ENCODE data around the gene FOXG1.

The FOXG1 gene

DNA sequence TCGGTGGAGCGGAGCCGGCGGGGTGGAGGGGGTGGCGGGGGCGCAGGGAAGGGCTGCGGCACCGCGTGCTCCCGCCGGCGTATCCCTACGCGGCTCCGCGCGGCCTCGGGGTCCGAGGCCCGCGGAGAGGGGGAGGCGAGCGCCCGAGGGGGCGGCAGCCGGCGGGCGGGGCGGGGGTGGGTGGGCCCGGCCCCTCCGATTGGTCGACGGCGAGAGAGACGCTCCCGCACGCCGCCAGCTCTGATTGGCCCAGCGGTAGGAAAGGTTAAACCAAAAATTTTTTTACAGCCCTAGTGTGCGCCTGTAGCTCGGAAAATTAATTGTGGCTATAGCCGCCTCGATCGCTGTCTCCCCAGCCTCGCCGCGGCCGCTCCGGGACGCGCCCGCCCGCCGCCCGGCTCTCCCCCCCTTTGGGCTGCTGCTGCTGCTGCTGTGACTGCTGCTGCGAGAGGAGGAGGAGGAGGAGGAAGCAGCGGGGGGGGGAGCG is at the start of gene FOXG1:
Gene FOXG1 (plus strand): TSS at position 319 of the 487 bp plus-strand sequence. CDS start 493 bp downstream, outside the sequence.
- Mint-ChIP-seq H3K4me1 (ENCODE audit: low read depth) (peaks cover 10% of the 10 kb centered on the region), H3K9me3 (peaks cover 13% of the 10 kb centered on the region), H3K27me3 (peaks cover 70% of the 10 kb centered on the region), H3K27ac (no peak within 1 kb of the TSS), H3K36me3 (ENCODE audit: low read depth) (no peaks in the 10 kb centered on the region), H3K4me3 (peak within 1 kb of the TSS; percentile 39)

DNA sequence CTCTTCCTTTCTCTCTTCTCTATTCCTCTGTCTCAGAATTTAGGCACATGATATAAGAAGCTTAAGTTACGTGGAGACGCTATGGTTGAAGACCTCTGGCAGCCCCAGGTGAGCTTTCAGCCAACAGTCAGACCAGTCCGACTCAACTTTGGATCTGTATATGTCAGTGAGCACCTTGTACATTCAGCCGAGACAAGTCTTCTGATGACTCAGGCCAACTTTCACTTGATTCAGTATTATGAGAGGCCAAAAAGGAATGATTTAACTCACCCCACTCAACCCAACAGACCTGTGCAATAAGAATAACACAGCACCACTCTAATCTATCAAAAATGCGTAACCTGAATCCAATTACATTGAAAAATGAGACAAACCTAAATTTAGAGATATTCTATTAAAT is 47.5 kb upstream of the FOXG1 start:
- Mint-ChIP-seq H3K4me1 (ENCODE audit: low read depth) (no peaks in the 10 kb centered on the region), H3K36me3 (ENCODE audit: low read depth) (no peaks in the 10 kb centered on the region), H3K27me3 (no peaks in the 10 kb centered on the region), H3K9me3 (peaks cover 13% of the 10 kb centered on the region), H3K27ac (no peak overlapping the region), H3K4me3 (no peak overlapping the region)

DNA sequence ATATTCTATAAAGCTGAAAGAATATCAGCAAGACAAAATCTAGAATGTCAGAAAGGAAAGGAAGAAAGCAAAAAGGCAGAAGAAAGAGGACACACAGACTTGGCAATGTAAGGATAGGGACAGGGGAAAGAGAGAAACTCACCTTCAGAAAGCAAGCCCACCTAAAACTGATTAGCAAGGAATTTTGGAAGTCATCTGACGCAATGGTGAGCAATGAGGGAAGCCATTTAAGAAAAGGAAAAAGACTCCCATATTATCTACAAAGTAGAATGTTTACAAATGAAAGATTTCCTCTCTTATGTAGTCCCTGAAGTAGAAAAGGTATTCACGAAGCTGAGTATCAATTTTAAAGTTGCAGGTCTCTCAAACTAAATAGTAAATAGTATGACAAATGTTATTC is 35.2 kb upstream of the FOXG1 start:
- peaks cover 12% of the 10 kb centered on the region for H3K9me3 Mint-ChIP-seq
- no peak overlapping the region for H3K4me3 Mint-ChIP-seq
- no peaks in the 10 kb centered on the region for H3K36me3 Mint-ChIP-seq (ENCODE audit: low read depth)
- H3K27me3 Mint-ChIP-seq: no peaks in the 10 kb centered on the region
- H3K4me1 Mint-ChIP-seq (ENCODE audit: low read depth): no peaks in the 10 kb centered on the region
- no peak overlapping the region for H3K27ac Mint-ChIP-seq

DNA sequence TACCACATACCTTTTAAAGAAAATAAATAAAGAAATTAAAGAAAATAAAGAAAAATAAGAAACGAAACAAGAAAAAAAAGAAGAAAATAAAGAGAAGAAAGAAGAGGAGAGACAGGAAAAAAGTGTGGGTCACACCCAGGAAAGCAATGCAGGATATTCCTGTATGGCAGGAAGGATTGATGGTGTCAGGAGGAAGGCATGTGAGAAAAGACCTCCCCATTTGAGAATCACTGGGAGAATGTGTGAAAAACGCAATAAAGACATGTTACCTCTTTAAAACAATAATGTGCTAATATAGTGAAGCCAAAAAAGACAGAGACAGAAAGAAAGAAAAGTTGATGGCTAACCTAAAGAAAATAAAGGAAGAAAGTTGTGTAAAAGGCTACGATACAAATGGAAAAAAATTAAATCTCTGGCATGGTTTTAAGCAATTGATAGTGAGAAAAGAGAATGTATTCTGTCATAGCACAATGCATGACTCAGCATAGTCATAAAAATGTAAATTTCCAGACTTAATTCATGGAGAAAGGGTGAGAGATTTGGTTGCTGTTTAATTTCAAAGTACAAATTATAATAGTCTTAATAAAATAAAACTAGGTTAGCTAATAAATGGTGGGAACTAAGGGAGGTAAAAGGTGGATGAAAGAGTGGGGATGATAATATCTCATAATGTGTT is 24.3 kb upstream of the FOXG1 start:
- no peak overlapping the region for H3K27ac Mint-ChIP-seq
- no peak overlapping the region for H3K4me3 Mint-ChIP-seq
- H3K9me3 Mint-ChIP-seq: peaks cover 10% of the 10 kb centered on the region
- H3K4me1 Mint-ChIP-seq (ENCODE audit: low read depth): no peaks in the 10 kb centered on the region
- H3K27me3 Mint-ChIP-seq: no peaks in the 10 kb centered on the region
- H3K36me3 Mint-ChIP-seq (ENCODE audit: low read depth): no peaks in the 10 kb centered on the region

DNA sequence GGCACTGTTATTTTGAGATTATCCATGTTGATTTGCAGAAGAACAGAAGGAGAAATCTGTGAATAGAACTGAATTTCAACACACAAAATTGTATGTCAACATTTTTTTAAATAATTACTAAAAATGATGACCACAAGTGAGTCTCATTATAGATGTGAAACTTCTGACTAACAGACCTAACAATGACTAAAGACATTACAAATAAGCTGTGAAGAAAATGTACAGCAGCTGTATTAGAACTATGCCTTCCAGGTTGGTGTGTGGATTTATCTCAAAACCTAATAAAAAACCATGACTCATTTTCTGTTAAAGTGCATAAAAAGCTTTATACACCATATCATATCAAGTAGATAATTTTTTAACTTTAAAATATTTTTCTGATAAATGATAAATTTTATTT is 22.5 kb upstream of the FOXG1 start:
- Mint-ChIP-seq H3K27ac (no peak overlapping the region), H3K27me3 (no peaks in the 10 kb centered on the region), H3K4me1 (ENCODE audit: low read depth) (no peaks in the 10 kb centered on the region), H3K4me3 (no peak overlapping the region), H3K9me3 (peaks cover 10% of the 10 kb centered on the region), H3K36me3 (ENCODE audit: low read depth) (no peaks in the 10 kb centered on the region)

DNA sequence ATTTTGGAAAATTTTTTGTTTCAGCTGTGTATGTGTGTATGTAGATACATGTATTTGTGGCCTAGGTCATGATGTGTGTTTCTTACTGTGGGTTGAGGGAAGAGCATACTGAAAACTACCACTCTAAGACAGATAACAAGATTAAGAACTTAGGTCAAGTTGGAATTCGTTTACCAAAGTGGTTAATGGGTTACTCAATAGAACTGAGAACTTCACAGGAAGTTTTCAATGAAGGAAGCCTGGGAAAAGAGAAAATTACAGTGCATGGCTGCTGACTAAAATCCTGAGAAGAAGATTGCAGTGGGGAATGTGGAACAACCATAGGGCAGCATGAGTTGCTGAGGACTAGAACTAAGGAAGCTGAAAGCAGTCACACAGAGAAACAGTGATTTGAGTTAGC is 21.4 kb upstream of the FOXG1 start:
- H3K4me3 Mint-ChIP-seq: no peak overlapping the region
- H3K9me3 Mint-ChIP-seq: peaks cover 10% of the 10 kb centered on the region
- H3K36me3 Mint-ChIP-seq (ENCODE audit: low read depth): no peaks in the 10 kb centered on the region
- no peak overlapping the region for H3K27ac Mint-ChIP-seq
- H3K4me1 Mint-ChIP-seq (ENCODE audit: low read depth): no peaks in the 10 kb centered on the region
- H3K27me3 Mint-ChIP-seq: no peaks in the 10 kb centered on the region

DNA sequence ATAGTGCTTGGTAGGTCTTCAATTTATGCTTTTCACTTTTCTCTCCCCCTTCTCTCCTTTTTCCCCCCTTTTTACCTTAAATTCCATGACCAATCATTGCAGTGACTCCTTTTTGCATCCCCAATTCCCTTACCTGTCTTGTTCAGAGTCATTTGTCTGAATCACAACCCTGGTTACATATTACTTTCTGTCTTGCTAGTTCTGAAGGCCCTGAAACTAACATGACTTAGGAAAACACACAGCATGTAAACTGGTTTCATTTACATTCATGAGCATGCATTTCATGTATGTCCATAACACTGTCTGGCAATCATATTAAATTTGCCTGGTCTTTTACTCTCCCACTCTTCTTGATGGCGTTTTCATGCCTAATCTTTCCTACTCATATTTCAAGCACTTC is 20.3 kb upstream of the FOXG1 start:
- peaks cover 10% of the 10 kb centered on the region for H3K9me3 Mint-ChIP-seq

DNA sequence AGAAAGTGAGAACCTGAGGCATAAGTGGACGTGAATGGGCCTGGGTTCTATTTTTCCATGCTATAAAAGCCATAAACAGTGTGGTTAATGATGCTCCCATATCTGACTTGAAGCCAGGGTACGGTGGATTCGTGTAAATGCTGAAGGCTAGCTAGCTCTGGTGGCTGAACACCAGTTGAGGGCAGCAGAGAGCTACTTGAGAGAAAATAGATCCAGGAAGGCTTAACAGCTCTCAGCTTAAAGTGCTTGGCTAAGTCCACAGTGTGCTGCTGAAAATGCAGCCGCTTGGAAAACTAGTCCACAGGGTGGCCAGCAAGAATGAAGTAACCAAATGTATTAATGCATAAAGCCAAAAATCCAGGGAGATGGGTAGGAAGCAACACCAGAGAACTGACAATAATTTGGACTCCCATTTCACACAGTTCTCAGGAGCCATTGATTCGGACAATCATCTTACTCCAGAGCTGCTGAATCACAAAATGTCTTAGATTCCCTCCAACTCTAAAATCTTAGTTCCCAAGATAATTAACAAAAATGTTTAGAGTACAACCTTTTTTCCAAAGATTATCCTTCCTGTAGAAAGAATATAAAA is 15.0 kb upstream of the FOXG1 start:
- H3K27ac Mint-ChIP-seq: no peak overlapping the region
- no peaks in the 10 kb centered on the region for H3K4me1 Mint-ChIP-seq (ENCODE audit: low read depth)
- no peaks in the 10 kb centered on the region for H3K36me3 Mint-ChIP-seq (ENCODE audit: low read depth)
- H3K4me3 Mint-ChIP-seq: no peak overlapping the region
- H3K9me3 Mint-ChIP-seq: peaks cover 5% of the 10 kb centered on the region
- H3K27me3 Mint-ChIP-seq: peaks cover 36% of the 10 kb centered on the region

More for the DNA sequence above, 20.3 kb upstream of the FOXG1 start:
- Mint-ChIP-seq H3K4me3 (no peak overlapping the region), H3K4me1 (ENCODE audit: low read depth) (no peaks in the 10 kb centered on the region), H3K27ac (no peak overlapping the region), H3K27me3 (no peaks in the 10 kb centered on the region), H3K36me3 (ENCODE audit: low read depth) (no peaks in the 10 kb centered on the region)

DNA sequence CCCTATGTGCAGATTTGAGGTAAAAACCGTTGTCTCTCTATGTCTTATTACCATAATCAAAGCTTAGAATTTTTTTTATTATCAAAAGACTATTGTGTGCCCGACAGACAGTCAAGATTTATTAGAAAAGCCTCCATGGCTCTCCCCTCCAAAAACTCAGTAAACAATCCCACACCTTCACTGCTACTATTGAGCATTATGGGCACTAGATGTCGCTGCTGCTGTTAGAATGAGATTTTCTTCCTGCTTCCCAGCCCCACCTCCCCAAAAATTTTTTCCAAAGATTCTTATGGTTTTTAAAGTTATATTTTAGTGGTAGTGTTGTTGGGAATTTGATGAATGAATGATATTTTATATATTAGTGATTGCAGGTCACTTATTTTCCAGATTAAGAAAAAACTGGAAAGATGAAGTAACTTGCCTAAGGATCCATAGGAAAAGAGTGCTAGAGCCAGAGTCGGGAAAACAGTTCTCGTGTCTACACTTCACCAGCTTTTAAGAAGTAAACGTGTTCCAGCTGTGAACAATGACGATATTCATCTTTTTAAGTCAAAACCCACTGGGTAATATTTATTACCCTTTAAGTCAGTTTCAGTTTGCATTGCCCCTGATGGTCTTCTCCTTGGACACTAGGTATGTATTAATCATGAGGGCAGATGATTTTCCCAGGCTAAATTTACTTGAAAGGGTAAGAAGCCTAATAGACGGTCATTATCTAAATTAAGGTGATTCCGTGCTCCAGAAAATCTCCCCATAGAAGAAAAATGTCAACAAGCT is 12.2 kb upstream of the FOXG1 start:
- no peak overlapping the region for H3K4me3 Mint-ChIP-seq
- peaks cover 60% of the 10 kb centered on the region for H3K27me3 Mint-ChIP-seq
- H3K36me3 Mint-ChIP-seq (ENCODE audit: low read depth): no peaks in the 10 kb centered on the region
- H3K4me1 Mint-ChIP-seq (ENCODE audit: low read depth): no peaks in the 10 kb centered on the region
- no peak overlapping the region for H3K27ac Mint-ChIP-seq
- no peaks in the 10 kb centered on the region for H3K9me3 Mint-ChIP-seq

DNA sequence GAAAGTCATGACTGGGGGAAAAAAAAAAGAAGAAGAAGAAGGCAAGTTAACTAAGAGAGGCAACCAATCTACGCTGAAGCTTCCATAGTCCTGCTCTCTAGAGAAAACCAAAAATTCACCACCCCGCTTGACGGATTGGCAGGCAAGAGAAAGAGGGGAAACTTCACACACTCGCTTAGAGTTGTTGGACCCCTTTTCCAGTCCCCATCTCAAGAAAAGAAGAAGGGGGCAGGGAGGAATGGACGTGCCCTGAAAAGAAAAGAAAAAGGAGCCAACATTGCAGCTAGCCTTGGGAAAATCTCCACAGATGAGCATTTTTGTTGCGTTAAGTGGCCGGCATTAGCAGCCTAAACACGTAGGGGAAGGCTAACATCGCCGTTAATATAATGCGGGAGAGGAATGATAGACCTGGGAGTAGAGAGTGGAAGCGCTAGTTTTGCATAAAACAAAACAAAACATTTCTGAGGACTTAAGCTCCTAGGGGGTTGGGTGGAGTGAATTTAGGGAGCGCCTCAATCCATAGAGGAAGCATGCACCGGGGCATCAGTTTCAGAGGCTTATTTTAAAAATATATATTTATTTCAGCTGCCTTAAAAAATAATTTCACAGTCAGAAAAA is 11.3 kb upstream of the FOXG1 start:
- Mint-ChIP-seq H3K9me3 (no peaks in the 10 kb centered on the region), H3K4me3 (no peak overlapping the region), H3K27me3 (peaks cover 69% of the 10 kb centered on the region), H3K27ac (no peak overlapping the region), H3K36me3 (ENCODE audit: low read depth) (peaks cover 5% of the 10 kb centered on the region), H3K4me1 (ENCODE audit: low read depth) (no peaks in the 10 kb centered on the region)

DNA sequence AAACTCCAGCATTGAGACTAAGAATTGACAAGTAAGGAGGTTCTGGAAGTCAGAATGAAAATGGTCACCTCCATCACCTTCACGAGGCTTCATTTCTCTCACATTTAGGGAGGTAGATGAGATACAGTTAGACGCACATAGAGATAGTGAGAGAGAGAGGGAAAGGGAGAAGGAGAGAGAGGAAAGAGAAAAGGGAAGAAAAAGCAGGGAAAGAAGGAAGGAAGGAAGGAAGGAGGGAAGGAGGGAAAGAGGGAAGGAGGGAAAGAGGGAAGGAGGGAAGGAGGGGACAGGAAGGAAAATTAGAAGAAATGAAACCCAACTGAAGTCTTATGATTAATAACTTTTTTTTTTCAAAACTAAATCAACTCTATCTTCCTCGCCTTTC is 10.7 kb upstream of the FOXG1 start:
- Mint-ChIP-seq H3K4me1 (ENCODE audit: low read depth) (no peaks in the 10 kb centered on the region), H3K27me3 (peaks cover 75% of the 10 kb centered on the region), H3K9me3 (no peaks in the 10 kb centered on the region), H3K36me3 (ENCODE audit: low read depth) (peaks cover 5% of the 10 kb centered on the region), H3K4me3 (no peak overlapping the region), H3K27ac (no peak overlapping the region)

DNA sequence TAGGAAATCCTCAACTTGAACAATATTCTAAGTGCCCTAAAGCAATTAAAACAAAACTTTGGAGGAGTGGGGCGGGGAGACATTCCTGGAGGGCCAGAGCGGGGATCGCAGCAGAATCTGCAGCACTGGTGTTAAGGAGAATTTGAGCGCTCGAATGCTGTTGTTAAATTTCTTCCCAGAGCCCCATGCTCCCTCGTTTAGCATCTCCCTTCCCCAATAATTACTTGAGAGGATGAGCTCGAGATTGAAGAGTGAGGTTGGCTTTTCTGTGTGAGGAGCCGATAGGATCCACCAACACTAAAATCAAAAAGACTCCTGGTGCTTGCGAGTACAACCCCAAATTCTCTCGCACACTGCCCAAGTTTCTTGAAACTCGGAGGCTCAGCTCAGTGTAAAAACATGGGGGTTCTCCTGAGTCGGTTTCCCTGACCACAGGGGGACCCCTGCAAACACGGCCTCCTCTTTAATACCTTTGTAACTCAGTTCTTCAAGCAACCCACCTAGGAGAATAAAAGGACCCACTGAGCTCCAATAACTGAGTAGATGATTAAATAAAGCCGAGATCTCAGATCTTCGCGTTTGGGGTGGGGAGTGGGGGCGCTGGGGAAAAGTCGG is 10.2 kb upstream of the FOXG1 start:
- Mint-ChIP-seq H3K36me3 (ENCODE audit: low read depth) (peaks cover 5% of the 10 kb centered on the region), H3K27ac (no peak overlapping the region), H3K9me3 (no peaks in the 10 kb centered on the region), H3K27me3 (peaks cover 80% of the 10 kb centered on the region), H3K4me1 (ENCODE audit: low read depth) (no peaks in the 10 kb centered on the region), H3K4me3 (no peak overlapping the region)

DNA sequence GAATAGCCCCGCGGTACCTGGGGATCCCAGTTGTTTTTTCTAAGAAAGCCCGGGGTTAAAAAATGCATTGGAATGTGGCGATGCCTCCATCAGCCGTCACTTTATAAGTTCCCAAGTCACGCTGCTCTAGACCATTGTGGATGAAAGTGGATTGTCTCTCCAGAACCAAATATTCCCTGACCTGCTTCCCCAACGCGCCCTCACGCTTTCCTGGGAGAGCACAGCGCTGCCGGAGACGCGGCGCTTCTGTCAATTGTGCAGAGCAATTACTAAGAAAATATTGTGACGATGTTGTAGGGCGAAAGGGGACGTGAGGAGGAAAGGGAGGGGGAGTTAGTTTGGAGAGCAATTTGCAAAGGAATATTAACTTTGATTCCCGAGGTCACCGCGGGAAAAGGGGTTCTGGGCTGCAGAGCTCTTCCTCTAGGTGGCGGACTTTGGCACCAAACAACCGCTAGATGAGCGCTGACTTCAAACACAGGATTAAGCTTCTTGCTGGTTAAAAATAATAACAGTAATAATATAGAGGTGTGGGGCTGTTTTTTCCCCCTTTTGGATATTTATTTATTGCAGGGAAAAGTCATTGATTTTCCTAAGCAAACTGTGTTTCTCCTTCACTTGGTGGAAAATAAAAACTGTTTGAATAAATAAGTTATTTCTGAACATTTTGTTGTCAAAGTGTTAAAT is 9.6 kb upstream of the FOXG1 start:
- peaks cover 5% of the 10 kb centered on the region for H3K36me3 Mint-ChIP-seq (ENCODE audit: low read depth)
- no peaks in the 10 kb centered on the region for H3K4me1 Mint-ChIP-seq (ENCODE audit: low read depth)
- H3K27me3 Mint-ChIP-seq: peaks cover 86% of the 10 kb centered on the region
- H3K27ac Mint-ChIP-seq: no peak overlapping the region
- no peaks in the 10 kb centered on the region for H3K9me3 Mint-ChIP-seq
- H3K4me3 Mint-ChIP-seq: no peak overlapping the region

DNA sequence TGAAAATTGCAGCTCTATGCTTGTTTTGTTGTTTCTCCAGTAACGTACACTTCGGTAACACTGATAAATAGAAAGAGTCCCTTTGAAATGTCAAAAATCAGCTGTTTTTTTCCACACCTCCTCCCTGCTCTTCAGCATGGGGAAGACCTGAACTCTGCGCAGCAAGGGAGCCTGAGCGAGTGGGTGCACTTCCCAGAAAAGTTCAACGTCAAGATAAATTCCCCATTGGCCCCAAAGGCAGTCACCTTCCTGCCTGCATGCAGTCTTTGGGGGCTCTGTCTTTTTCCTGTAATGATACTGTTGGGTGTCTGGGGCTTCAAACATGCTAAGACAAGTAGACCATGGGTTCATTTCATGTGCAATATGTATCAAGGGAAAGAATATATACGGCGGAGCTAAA is 8.8 kb upstream of the FOXG1 start:
- no peaks in the 10 kb centered on the region for H3K4me1 Mint-ChIP-seq (ENCODE audit: low read depth)
- peaks cover 87% of the 10 kb centered on the region for H3K27me3 Mint-ChIP-seq
- H3K4me3 Mint-ChIP-seq: no peak overlapping the region

More for the DNA sequence above, 8.8 kb upstream of the FOXG1 start:
- H3K36me3 Mint-ChIP-seq (ENCODE audit: low read depth): peaks cover 5% of the 10 kb centered on the region
- no peak overlapping the region for H3K27ac Mint-ChIP-seq
- no peaks in the 10 kb centered on the region for H3K9me3 Mint-ChIP-seq
